A673 (cell line): ENCODE data around the gene CDKAL1. TPM values are rescaled to one million over a fixed set of nuclear protein-coding genes. Genes with fewer than 3 reads are reported as not detected.
A peak's percentile ranks its signal among the peaks of the same experiment; 100 is the strongest.
"Not testable (repeated sequence)": the region's sequence is repeated elsewhere in the genome, so short reads cannot be mapped to it uniquely, and the experiment has no call there.

Source experiments
- BruUV-seq: library from RNA; stranded (reverse); fragments of 400-500 nt; replicated peaks from 2 replicates; lab custom pipeline; 2021; lab: Mats Ljungman, UMichigan
- CTCF ChIA-PET: fragments of 300-600 bp; sonication (Branson Sonifier 250); formaldehyde crosslinking; loops from one replicate; lab custom pipeline; 2022; ENCODE audit warnings: antibody characterized with exemption; lab: Charles Lee
- POLR2A ChIA-PET: fragments of 300-600 bp; sonication (Branson Sonifier 250); formaldehyde crosslinking; loops from one replicate; lab custom pipeline; 2022; ENCODE audit warnings: antibody characterized with exemption; ENCODE audit not compliant: low non-redundant PET; lab: Charles Lee
- DNase-seq: peaks from one replicate; pipeline ENCODE4 v3.0.0-alpha.2; 2015; ENCODE audit warnings: low spot score
- H3K27ac ChIP-seq: fragments of 200-600 bp; sonication (generic); 2 replicates; pipeline ENCODE4 v1.5.1; 2016; ENCODE audit warnings: mixed run types, low read depth, mild to moderate bottlenecking, mixed read lengths, antibody characterized with exemption, low read length; ENCODE audit not compliant: poor library complexity, severe bottlenecking
- H3K27me3 ChIP-seq: fragments of 200-600 bp; sonication (generic); replicated peaks from 2 replicates; pipeline ENCODE4 v1.6.1; 2017; ENCODE audit warnings: mixed run types, low read depth, mild to moderate bottlenecking, mixed read lengths, antibody characterized with exemption, low read length; ENCODE audit not compliant: insufficient read depth, poor library complexity
- H3K36me3 ChIP-seq: fragments of 200-600 bp; sonication (generic); 2 replicates; pipeline ENCODE4 v1.6.1; 2016; ENCODE audit warnings: mixed run types, mild to moderate bottlenecking, mixed read lengths, antibody characterized with exemption, low read length; ENCODE audit not compliant: insufficient read depth, poor library complexity, severe bottlenecking
- H3K4me1 ChIP-seq: fragments of 200-600 bp; sonication (generic); 2 replicates; pipeline ENCODE4 v1.6.1; 2017; ENCODE audit warnings: mixed run types, mild to moderate bottlenecking, mixed read lengths, antibody characterized with exemption, low read length; ENCODE audit not compliant: insufficient read depth, poor library complexity, severe bottlenecking
- H3K4me3 ChIP-seq: fragments of 200-600 bp; sonication (generic); 2 replicates; pipeline ENCODE4 v1.5.1; 2016; ENCODE audit warnings: low read depth, mixed run types, mild to moderate bottlenecking, mixed read lengths, low read length; ENCODE audit not compliant: poor library complexity, severe bottlenecking
- H3K9me3 ChIP-seq: fragments of 200-600 bp; sonication (generic); 2 replicates; pipeline ENCODE4 v1.6.1; 2016; ENCODE audit warnings: mixed run types, low read depth, mild to moderate bottlenecking, mixed read lengths, antibody characterized with exemption, low read length; ENCODE audit not compliant: poor library complexity, severe bottlenecking
- EZH2 ChIP-seq: fragments of 200-600 bp; sonication (generic); IDR thresholded peaks from 2 replicates; pipeline ENCODE4 v1.6.1; 2017; ENCODE audit warnings: borderline replicate concordance, low read depth, mild to moderate bottlenecking, mixed read lengths, antibody characterized with exemption, low read length; ENCODE audit not compliant: poor library complexity, severe bottlenecking
- intact Hi-C: fragments of 100-400 bp; cut with micrococcal nuclease; formaldehyde crosslinking; loops from one replicate; pipeline ENCODE4 v1.10.0; 2022; ENCODE audit not compliant: unreplicated experiment
- total RNA-seq: library from RNA; stranded (reverse); gene quantifications from 2 replicates; pipeline ENCODE4 v1.2.3, GENCODE V29; 2021
- TF ChIP-seq, protein P1 (sequence below): fragments of 300-800, 200-600 bp; sonication (generic); conservative IDR thresholded peaks from 2 replicates; pipeline ENCODE4 v1.5.1; 2017; ENCODE audit warnings: low read depth, mild to moderate bottlenecking, antibody characterized with exemption, low read length, moderate library complexity, mixed read lengths

CDKAL1 gene
- total RNA-seq, 1 experiment from 2014 or later = 35.5 TPM

DNA sequence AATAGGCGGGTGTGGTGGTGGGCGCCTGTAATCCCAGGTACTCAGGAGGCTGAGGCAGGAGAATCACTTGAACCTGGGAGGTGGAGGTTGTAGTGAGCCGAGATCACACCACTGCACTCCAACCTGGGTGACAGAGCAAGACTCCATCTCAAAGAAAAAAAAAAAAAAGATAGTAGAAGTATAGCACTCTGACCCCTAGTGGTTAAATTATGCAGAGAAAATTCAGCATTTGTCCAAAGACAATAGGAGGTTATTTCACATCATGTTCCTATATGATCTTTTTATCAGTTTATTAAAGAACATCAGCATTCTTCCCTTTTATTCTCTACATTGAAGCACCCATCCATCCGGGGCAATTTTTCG is 5.2 kb upstream of the CDKAL1 start:
- Histone ChIP-seq H3K27ac (peak overlapping the region; percentile 65), H3K4me3 (peak overlapping the region; percentile 53)
- TF ChIP-seq, protein P1, sequence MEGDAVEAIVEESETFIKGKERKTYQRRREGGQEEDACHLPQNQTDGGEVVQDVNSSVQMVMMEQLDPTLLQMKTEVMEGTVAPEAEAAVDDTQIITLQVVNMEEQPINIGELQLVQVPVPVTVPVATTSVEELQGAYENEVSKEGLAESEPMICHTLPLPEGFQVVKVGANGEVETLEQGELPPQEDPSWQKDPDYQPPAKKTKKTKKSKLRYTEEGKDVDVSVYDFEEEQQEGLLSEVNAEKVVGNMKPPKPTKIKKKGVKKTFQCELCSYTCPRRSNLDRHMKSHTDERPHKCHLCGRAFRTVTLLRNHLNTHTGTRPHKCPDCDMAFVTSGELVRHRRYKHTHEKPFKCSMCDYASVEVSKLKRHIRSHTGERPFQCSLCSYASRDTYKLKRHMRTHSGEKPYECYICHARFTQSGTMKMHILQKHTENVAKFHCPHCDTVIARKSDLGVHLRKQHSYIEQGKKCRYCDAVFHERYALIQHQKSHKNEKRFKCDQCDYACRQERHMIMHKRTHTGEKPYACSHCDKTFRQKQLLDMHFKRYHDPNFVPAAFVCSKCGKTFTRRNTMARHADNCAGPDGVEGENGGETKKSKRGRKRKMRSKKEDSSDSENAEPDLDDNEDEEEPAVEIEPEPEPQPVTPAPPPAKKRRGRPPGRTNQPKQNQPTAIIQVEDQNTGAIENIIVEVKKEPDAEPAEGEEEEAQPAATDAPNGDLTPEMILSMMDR = peak; percentile 60
- H3K9me3 ChIP-seq, H3K27me3 ChIP-seq, H3K36me3 ChIP-seq, H3K4me1 ChIP-seq, BruUV-seq, POLR2A ChIA-PET: not testable (repeated sequence)
- peak; percentile 76 for DNase-seq
- intact Hi-C loops = loop anchor here (1.0 to 2.0 kb wide), 2 partner anchors 238 to 436 kb away; no protein-coding TSS in a partner anchor
- CTCF ChIA-PET = interaction anchor here (0.7 kb wide), 1 partner anchor 10 kb away, joined by 6 read pairs; no protein-coding TSS in a partner anchor

DNA sequence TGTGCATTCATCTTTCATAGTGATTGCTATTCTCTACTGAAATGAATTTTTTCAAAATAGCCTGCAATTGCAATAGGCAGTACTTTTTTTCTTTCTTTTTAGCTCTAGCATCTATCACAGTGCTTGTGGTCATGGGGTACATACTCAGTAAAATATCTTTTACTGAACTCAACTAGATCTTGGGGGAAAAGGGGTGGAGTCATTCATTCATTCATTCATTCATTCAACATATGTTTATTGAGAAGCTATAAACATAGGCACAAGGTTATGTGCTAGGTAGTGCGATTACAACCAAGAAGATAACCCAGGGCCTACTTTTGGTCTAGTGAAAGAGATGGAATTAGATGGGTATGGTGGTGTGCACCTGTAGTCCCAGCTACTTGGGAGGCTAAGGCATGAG is 1.4 kb upstream of the CDKAL1 start:
- no TSS peak for BruUV-seq
- CTCF ChIA-PET = no interaction called here
- intact Hi-C loops = no loop called here
- H3K9me3 ChIP-seq = no peaks in the 10 kb centered on the region
- H3K36me3 ChIP-seq = no peaks in the 10 kb centered on the region
- no peak for DNase-seq
- TF ChIP-seq, protein P1 = no peak
- TF ChIP-seq EZH2 = no peak
- H3K4me1 ChIP-seq = peaks cover 6% of the 10 kb centered on the region
- no peaks in the 10 kb centered on the region for H3K27me3 ChIP-seq
- POLR2A ChIA-PET = no interaction called here
- no peak overlapping the region for H3K4me3 ChIP-seq
- H3K27ac ChIP-seq = no peak overlapping the region

DNA sequence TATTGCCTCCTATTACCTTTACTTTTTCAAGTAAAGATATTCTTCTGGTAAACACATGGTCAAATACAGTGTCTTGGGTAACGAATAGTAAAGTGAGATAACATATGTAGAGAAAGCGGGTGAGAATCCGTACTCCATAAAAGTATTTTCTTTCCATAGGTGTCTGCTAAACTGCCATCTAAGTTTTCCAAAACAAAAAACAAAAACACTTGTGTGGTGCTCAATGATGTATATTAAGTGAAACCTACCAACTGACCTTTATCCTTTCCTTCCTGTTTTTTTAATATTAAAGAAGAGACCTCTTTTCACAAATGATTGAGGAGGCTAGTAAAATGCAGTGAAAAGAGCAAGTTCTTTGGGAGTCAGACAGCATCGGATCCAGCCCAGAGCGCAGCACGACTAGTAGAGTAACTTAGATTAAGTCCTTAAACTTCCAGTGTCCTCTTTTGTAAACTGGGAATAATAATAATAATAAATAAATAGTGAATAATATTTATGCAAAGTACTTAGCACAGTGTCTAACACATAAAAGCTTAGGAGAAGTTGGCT is 437 bp upstream of the CDKAL1 start:
- intact Hi-C loops = no loop called here
- CTCF ChIA-PET = no interaction called here
- DNase-seq = no peak
- TF ChIP-seq, protein P1 = no peak
- TF ChIP-seq EZH2 = no peak
- POLR2A ChIA-PET = interaction anchor here (0.6 to 0.7 kb wide), 2 partner anchors 131 to 1879 kb away, joined by 3 to 5 read pairs; no protein-coding TSS in a partner anchor
- H3K27me3 ChIP-seq = no peaks in the 10 kb centered on the region
- no peaks in the 10 kb centered on the region for H3K9me3 ChIP-seq
- TSS peak; percentile 99 for BruUV-seq
- no peaks in the 10 kb centered on the region for H3K36me3 ChIP-seq
- H3K4me3 ChIP-seq = peak overlapping the region; percentile 78
- H3K27ac ChIP-seq = peak overlapping the region; percentile 87
- peaks cover 2% of the 10 kb centered on the region for H3K4me1 ChIP-seq
